AG04449 (cell line): ENCODE data around the gene GZMM.

ENCODE experiments used
- CTCF ChIA-PET: fragments of 350-600 bp; formaldehyde crosslinking; extraction: SDS; loops from one replicate; lab custom pipeline; 2021; ENCODE audit warnings: antibody characterized with exemption; lab: Yijun Ruan, JAX
- POLR2A ChIA-PET: fragments of 400-600, 350-600 bp; formaldehyde crosslinking; extraction: SDS; loops from one replicate; lab custom pipeline; 2020; ENCODE audit warnings: antibody characterized with exemption, inconsistent platforms; lab: Yijun Ruan, JAX
- DNase-seq: peaks from one replicate; pipeline ENCODE4 v3.0.0-alpha.2; 2010; ENCODE audit warnings: low read depth, low spot score
- H3K4me3 ChIP-seq: 2 replicates; pipeline ENCODE4 v1.5.1; 2011; ENCODE audit warnings: low read depth, mild to moderate bottlenecking, control low read depth, low read length
- TF ChIP-seq, protein P1 (sequence below): IDR thresholded peaks from one replicate; pipeline ENCODE4 v1.5.1; 2011; ENCODE audit warnings: mild to moderate bottlenecking, moderate library complexity, low read length, control low read depth, inconsistent platforms; ENCODE audit not compliant: insufficient read depth; ENCODE audit errors: missing control alignments

The GZMM gene

DNA sequence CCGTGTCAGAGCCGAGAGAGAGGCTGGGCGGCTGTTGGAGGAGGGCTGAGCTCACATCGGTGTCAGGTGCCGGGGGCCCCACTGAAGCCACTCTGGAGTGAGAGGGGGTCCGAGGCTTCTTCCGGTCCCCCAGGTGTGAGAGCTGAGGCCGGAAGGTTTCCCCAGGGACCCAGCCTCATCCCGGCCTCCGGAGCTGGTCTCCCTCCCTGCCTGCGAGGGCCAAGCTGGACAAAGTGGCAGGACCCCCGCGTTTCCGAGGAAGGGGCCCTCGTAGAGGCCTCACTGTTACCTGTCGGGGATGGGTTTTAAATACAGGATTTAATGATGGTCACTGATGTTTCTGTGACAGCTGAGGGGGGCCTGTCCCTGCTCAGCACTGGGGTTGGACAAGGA is 52.4 kb downstream of the GZMM start:
- no peak for DNase-seq
- no peak overlapping the region for H3K4me3 ChIP-seq
- CTCF ChIA-PET: no interaction called here
- TF ChIP-seq, protein P1, sequence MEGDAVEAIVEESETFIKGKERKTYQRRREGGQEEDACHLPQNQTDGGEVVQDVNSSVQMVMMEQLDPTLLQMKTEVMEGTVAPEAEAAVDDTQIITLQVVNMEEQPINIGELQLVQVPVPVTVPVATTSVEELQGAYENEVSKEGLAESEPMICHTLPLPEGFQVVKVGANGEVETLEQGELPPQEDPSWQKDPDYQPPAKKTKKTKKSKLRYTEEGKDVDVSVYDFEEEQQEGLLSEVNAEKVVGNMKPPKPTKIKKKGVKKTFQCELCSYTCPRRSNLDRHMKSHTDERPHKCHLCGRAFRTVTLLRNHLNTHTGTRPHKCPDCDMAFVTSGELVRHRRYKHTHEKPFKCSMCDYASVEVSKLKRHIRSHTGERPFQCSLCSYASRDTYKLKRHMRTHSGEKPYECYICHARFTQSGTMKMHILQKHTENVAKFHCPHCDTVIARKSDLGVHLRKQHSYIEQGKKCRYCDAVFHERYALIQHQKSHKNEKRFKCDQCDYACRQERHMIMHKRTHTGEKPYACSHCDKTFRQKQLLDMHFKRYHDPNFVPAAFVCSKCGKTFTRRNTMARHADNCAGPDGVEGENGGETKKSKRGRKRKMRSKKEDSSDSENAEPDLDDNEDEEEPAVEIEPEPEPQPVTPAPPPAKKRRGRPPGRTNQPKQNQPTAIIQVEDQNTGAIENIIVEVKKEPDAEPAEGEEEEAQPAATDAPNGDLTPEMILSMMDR: no peak
- POLR2A ChIA-PET: no interaction called here

DNA sequence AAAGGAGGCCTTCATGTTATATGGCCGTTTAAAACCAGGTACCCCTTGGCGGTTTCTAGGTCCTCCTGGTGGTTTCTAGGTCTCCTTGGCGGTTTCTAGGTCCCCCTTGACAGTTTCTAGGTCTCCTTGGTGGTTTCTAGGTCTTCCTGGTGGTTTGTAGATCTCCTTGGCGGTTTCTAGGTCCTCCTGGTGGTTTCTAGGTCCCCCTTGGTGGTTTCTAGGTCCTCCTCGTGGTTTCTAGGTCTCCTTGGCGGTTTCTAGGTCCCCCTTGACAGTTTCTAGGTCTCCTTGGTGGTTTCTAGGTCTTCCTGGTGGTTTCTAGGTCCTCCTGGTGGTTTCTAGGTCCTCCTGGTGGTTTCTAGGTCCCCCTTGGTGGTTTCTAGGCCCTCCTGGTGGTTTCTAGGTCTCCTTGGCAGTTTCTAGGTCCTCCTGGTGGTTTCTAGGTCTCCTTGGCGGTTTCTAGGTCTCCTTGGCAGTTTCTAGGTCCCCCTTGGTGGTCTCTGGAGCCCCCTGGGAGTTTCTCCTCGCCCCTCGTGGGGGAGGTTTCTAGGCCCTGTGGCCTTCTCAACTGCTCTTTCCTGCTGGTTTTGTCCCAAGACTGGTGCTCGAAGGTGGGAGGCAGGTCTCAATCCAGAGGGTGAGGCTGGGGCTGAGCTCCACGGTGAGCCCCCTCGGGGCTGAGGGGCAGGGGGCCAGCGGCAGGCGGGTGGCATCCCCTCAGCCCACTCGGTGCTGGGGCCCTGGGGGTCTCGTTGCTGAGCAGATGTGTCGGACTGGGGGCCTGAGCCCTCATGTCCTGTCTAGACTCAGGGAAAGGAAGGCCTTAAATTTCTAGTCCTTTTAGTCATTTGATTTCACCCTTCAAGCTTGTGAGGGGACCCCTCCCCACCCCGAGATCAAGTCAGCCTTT is 53.8 kb downstream of the GZMM start:
- TF ChIP-seq, protein P1: no peak
- POLR2A ChIA-PET: no interaction called here

More for the DNA sequence above, 53.8 kb downstream of the GZMM start:
- CTCF ChIA-PET: interaction anchor here (1.2 kb wide), 1 partner anchor 11 kb away, joined by 4 read pairs; no protein-coding TSS in a partner anchor
- DNase-seq: no peak
- H3K4me3 ChIP-seq: no peak overlapping the region
